HG03439 (cell line): Measurements from ENCODE around the gene PDZD8.

Experiments used
- ATAC-seq: cut with Tn5 transposase; IDR thresholded peaks from one replicate; pipeline ENCODE4 v1.9.1; 2021; ENCODE audit warnings: mild to moderate bottlenecking, moderate library complexity; ENCODE audit not compliant: unreplicated experiment

The PDZD8 gene

GRCh38 chr10:117375360-117376178 is at the start of gene PDZD8:
TSS of gene PDZD8 (minus strand) at chr10:117375440. CDS start at chr10:117375227, 213 bp downstream.
- ATAC-seq, result peak; percentile 87

- ATAC-seq, result no peak
Observed at GRCh38 chr10:117424171-117424570, 48.9 kb upstream of the PDZD8 start.

- ATAC-seq, result no peak
Observed at GRCh38 chr10:117421985-117422384, 46.7 kb upstream of the PDZD8 start.

- no peak for ATAC-seq
Observed at GRCh38 chr10:117420768-117421167, 45.5 kb upstream of the PDZD8 start.

- ATAC-seq, result no peak
Observed at GRCh38 chr10:117419921-117420320, 44.7 kb upstream of the PDZD8 start.

GRCh38 chr10:117419159-117419558 is 43.9 kb upstream of the PDZD8 start:
- ATAC-seq, result no peak

GRCh38 chr10:117418121-117418520 is 42.9 kb upstream of the PDZD8 start:
- no peak for ATAC-seq

GRCh38 chr10:117417196-117417595 is 42.0 kb upstream of the PDZD8 start:
- no peak for ATAC-seq

GRCh38 chr10:117413928-117414618 is 38.8 kb upstream of the PDZD8 start:
- ATAC-seq, result no peak

- ATAC-seq, result no peak
Observed at GRCh38 chr10:117412469-117413010, 37.3 kb upstream of the PDZD8 start.

- no peak for ATAC-seq
Observed at GRCh38 chr10:117411479-117412399, 36.5 kb upstream of the PDZD8 start.

- ATAC-seq, result no peak
Observed at GRCh38 chr10:117410557-117410956, 35.3 kb upstream of the PDZD8 start.

- ATAC-seq, result no peak
Observed at GRCh38 chr10:117409549-117410305, 34.5 kb upstream of the PDZD8 start.

GRCh38 chr10:117408436-117409384 is 33.5 kb upstream of the PDZD8 start:
- ATAC-seq, result no peak

GRCh38 chr10:117405730-117406129 is 30.5 kb upstream of the PDZD8 start:
- ATAC-seq, result no peak

GRCh38 chr10:117400329-117400728 is 25.1 kb upstream of the PDZD8 start:
- no peak for ATAC-seq

GRCh38 chr10:117399341-117400196 is 24.3 kb upstream of the PDZD8 start:
- no peak for ATAC-seq

- ATAC-seq, result no peak
Observed at GRCh38 chr10:117398029-117398428, 22.8 kb upstream of the PDZD8 start.
